Measurements from ENCODE around the gene TMEM130. TPM values are rescaled to one million over a fixed set of nuclear protein-coding genes. Genes with fewer than 3 reads are reported as not detected.

TMEM130 gene
- total and polyA plus RNA-seq, 2 experiments from 2014 or later = 1.5 to 2.0 TPM

DNA sequence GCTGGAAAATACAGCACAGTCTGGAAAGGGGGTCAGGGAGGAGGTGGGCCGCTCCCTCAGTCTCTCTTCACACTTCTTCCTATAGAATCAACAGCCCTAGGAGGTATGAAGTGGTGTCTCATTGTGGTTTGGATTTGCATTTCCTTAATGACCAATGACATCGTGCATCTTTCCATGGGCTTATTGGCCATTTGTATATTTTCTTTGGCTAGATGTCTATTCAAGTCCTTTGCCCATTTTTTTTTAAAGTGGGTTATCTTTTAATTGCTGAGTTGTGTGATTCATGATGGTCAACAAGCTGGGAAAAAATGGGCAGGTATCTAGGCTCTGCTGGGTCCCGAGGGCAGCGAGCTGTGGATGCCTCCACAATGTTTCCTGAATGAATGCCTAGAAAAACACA, 29.1 kb downstream of the TMEM130 start:
- H3K9me2 ChIP-seq (ENCODE audit: insufficient read depth) = no peaks in the 10 kb centered on the region
- Mint-ChIP-seq H3K4me3 (no peak overlapping the region), H3K27me3 (ENCODE audit: insufficient read depth, low read depth, poor library complexity) (peaks cover 11% of the 10 kb centered on the region), H3K4me1 (peaks cover 8% of the 10 kb centered on the region), H3K9me3 (no peaks in the 10 kb centered on the region), H3K36me3 (ENCODE audit: low read depth) (no peaks in the 10 kb centered on the region; the same call in 2 of the 3 replicates), H3K27ac (no peak overlapping the region)
- no peaks in the 10 kb centered on the region for H3K79me2 ChIP-seq (replicated peaks; ENCODE audit: insufficient read depth)
- H3K36me3 ChIP-seq (ENCODE audit: insufficient read depth) = no peaks in the 10 kb centered on the region
- H3F3A ChIP-seq (replicated peaks; ENCODE audit: low read depth) = no peaks in the 10 kb centered on the region; the same call in 1 of the 2 replicates
- no peak overlapping the region for H2AFZ ChIP-seq
- no peak overlapping the region for H3K27ac ChIP-seq (ENCODE audit: low read depth)
- H3K4me1 ChIP-seq (ENCODE audit: insufficient read depth) = peaks cover 7% of the 10 kb centered on the region; the same call in 1 of the 2 replicates
- TF ChIP-seq, protein P1, sequence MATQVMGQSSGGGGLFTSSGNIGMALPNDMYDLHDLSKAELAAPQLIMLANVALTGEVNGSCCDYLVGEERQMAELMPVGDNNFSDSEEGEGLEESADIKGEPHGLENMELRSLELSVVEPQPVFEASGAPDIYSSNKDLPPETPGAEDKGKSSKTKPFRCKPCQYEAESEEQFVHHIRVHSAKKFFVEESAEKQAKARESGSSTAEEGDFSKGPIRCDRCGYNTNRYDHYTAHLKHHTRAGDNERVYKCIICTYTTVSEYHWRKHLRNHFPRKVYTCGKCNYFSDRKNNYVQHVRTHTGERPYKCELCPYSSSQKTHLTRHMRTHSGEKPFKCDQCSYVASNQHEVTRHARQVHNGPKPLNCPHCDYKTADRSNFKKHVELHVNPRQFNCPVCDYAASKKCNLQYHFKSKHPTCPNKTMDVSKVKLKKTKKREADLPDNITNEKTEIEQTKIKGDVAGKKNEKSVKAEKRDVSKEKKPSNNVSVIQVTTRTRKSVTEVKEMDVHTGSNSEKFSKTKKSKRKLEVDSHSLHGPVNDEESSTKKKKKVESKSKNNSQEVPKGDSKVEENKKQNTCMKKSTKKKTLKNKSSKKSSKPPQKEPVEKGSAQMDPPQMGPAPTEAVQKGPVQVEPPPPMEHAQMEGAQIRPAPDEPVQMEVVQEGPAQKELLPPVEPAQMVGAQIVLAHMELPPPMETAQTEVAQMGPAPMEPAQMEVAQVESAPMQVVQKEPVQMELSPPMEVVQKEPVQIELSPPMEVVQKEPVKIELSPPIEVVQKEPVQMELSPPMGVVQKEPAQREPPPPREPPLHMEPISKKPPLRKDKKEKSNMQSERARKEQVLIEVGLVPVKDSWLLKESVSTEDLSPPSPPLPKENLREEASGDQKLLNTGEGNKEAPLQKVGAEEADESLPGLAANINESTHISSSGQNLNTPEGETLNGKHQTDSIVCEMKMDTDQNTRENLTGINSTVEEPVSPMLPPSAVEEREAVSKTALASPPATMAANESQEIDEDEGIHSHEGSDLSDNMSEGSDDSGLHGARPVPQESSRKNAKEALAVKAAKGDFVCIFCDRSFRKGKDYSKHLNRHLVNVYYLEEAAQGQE (IDR thresholded peaks at IDR 0.05; ENCODE audit: unreplicated experiment) = no peak
- no peak for TF ChIP-seq ZNF114 (CRISPR knock-in tag; IDR thresholded peaks at IDR 0.05)
- TF ChIP-seq, protein P2, sequence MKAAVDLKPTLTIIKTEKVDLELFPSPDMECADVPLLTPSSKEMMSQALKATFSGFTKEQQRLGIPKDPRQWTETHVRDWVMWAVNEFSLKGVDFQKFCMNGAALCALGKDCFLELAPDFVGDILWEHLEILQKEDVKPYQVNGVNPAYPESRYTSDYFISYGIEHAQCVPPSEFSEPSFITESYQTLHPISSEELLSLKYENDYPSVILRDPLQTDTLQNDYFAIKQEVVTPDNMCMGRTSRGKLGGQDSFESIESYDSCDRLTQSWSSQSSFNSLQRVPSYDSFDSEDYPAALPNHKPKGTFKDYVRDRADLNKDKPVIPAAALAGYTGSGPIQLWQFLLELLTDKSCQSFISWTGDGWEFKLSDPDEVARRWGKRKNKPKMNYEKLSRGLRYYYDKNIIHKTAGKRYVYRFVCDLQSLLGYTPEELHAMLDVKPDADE (IDR thresholded peaks at IDR 0.05) = no peak
- TF ChIP-seq JUNB (IDR thresholded peaks at IDR 0.05; ENCODE audit: unreplicated experiment) = no peak
- TF ChIP-seq STAT1 (IDR thresholded peaks at IDR 0.05; ENCODE audit: unreplicated experiment) = no peak
- TF ChIP-seq ZNF331 (CRISPR knock-in tag; IDR thresholded peaks at IDR 0.05; ENCODE audit: low read depth) = no peak
- TF ChIP-seq NANOG (IDR thresholded peaks at IDR 0.05; ENCODE audit: borderline replicate concordance) = no peak
- no peak for TF ChIP-seq POLR2AphosphoS5 (IDR thresholded peaks at IDR 0.05; ENCODE audit: low read depth)
- no peak for TF ChIP-seq CREB1 (CRISPR knock-in tag; IDR thresholded peaks at IDR 0.05; ENCODE audit: low read depth)
- TF ChIP-seq EZH2 (IDR thresholded peaks at IDR 0.05; ENCODE audit: low read depth, unreplicated experiment) = no peak
- no peak for TF ChIP-seq CTCF (conservative IDR thresholded peaks at IDR 0.05; ENCODE audit: low read depth in 2 of 2)
- TF ChIP-seq EZH2phosphoT487 (IDR thresholded peaks at IDR 0.05; ENCODE audit: unreplicated experiment) = no peak
- no peak for DNase-seq (ENCODE audit: low spot score)
- no peak overlapping the region for H3K4me2 ChIP-seq
- H3K4me3 ChIP-seq = no peak overlapping the region
- no peaks in the 10 kb centered on the region for H3K27me3 ChIP-seq (ENCODE audit: insufficient read depth)
- H4K20me1 ChIP-seq (replicated peaks; ENCODE audit: insufficient read depth) = no peaks in the 10 kb centered on the region
- ATAC-seq = no peak
